NCI-H1417 (cell line): ENCODE measurements around the gene BPIFB2.
"Not testable (repeated sequence)": the region's sequence is repeated elsewhere in the genome, so short reads cannot be mapped to it uniquely, and the experiment has no call there.

Experiments
- DNase-seq, 3 experiments: peaks; one replicate each; lab custom pipeline; 2025; lab: John Stamatoyannopoulos, UW

The BPIFB2 gene

DNA sequence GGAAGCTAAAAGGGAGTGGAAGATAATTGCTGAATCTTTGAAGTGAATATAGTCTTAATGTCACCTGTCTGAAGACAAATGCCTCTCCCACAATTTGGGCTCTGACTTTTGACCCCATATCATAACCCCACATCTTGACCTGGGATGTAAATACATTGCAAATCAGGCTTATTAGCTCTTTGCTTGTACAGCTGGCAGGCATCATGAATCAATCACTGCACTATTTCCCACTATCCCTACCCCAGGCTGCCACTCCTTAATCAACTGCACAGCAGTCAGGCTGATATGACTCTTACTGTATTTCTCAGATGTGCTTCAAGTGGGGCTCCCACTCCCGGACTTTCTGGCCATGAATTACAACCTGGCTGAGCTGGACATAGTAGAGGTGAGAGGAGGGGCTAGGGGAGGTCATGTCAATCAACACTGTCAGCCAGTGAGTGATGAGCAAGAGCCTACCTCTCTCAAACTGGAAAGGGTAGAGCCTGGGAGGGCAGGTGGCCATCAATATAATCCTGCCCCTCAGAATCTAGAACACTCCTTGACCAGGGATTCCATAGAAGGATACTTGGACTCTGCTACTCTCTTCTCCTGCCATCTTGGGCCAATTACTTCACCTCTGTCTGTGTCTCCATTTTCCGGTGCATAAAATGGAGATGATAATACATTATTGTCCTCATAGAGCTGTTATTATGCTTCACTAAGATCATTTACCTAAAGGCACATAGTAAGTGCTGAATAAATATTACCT lies 35.7 kb downstream of the BPIFB2 start:
- no peak for DNase-seq

GRCh38 chr20:33043731-33044181 lies 36.3 kb downstream of the BPIFB2 start:
- DNase-seq, result no peak

DNA sequence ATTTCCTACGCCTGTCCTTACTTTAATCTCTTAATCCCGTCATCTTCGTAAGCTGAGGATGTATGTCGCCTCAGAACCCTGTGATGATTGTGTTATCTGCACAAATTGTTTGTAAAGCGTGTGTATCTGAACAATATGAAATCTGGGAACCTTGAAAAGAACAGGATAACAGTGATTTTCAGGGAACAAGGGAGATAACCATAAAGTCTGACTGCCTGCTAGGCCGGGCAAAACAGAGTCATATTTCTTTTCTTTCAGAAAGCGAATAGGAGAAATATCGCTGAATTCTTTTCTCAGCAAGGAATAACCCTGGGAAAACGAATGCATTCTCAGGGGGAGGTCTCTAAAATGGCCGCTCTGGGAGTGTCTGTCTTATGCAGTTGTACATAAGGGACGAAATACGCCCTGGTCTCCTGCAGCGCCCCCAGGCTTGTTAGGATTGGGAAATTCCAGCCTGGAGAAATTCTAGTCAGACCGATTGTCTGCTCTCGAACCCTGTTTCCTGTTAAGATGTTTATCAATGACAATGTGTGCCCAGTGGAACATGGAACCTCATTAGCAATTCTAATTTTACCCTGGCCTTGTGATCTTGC lies 37.7 kb downstream of the BPIFB2 start:
- DNase-seq, result not testable (repeated sequence)

DNA sequence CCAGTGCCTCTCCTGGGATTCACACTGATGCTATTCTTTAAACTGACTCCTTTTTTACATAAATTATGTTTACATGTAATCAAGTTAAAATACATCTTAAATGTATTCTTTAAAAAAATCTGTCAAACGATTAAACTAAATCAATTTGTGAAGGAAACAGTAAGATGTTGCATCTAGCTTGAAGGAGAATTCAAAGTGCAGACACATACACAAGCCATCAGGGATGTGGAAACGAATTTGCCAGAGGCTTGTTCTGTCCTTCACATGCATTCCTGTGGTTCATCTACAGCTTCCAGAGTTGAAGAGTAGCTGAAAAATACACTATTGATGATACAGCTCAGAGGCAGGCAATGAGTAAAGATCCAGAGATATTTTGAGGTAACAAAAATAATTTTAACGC lies 38.9 kb downstream of the BPIFB2 start:
- no peak for DNase-seq

DNA sequence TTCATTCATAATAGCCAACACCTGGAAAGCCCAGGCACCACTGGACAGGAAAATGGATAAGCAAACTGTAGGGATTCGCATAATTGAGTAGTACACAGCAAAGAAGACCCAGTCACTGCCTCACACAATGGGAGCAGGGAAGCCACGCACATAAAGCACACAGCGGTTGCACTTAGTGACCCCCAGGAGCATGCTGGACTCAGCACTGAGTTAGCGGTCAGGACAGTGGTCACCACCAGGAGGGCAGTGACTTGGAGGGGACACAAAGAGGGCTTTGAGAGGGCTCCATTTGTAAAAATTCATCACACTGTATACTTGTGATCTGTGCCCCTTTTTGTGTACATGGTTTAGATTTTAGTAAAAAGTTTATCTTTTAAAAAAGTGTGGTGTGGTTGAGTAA lies 43.8 kb downstream of the BPIFB2 start:
- no peak for DNase-seq

- no peak for DNase-seq
Observed at GRCh38 chr20:33053291-33054106, 46.0 kb downstream of the BPIFB2 start, which contains the start of gene BPIFB3. BPIFB3 (plus strand) TSS chr20:33053903; CDS start chr20:33055436, 1,533 bp downstream.

- DNase-seq, result no peak
Observed at GRCh38 chr20:33054381-33054780, 46.9 kb downstream of the BPIFB2 start.

DNA sequence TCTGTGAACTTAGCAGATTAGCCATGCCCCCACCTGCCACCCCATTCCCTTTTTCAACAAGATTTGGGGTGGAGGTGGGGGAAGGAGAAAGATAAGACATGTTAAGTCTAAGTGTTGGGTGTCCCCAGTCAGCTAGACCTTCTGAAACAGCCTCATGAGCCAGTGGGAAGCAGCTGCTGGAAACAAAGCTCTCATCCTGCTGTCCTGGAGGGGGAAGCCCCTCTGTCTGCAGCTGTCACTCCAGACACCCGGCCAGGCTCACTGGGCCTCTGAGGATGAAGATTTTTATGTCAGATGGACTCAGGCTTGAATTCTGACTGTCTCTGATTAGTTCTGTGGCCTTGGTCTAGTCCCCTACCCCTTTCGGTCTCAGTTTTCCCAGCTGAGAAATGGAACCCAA lies 47.3 kb downstream of the BPIFB2 start:
- DNase-seq, result no peak

GRCh38 chr20:33059136-33059535 lies 51.6 kb downstream of the BPIFB2 start:
- DNase-seq, result no peak

GRCh38 chr20:33059741-33060390 lies 52.4 kb downstream of the BPIFB2 start:
- DNase-seq, result no peak

GRCh38 chr20:33061658-33062028 lies 54.1 kb downstream of the BPIFB2 start:
- no peak for DNase-seq

GRCh38 chr20:33062105-33062824 lies 54.8 kb downstream of the BPIFB2 start:
- DNase-seq, result no peak

DNA sequence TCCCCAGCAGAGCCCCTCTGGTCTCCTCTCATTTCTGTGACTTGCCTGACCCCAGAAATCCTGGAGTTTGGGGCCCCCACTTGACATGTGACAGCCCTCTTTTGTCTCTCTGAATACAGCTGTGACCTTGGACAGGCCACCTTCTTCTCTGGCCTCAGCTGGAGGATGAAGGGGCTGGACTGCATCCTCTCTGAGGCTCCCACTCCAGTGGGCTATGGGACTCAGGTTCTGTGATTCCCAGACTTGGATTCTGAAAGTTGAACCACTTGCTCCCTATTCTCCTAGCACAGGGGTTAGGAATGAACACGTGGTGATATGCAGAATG lies 55.3 kb downstream of the BPIFB2 start:
- DNase-seq, result no peak

DNA sequence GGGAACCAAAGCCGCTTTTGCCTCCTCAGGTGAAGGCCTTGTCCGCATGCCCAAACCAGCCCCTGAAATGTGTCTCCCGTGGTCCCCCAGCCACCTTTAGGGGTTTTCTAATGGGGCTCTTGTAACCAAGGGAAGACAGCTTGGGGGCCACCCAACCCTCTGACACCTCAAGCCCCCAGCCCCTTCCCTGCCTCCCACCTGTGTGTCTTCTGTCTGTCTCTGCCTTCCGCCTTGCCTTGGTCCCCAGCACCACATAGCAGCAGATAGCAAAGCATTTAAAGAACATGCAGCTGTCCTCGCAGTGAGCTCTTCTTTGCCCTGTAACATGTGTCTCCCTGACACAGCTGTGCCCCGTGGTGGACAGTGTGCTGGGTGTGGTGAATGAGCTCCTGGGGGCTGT lies 55.8 kb downstream of the BPIFB2 start:
- DNase-seq, result no peak

- no peak for DNase-seq
Observed at GRCh38 chr20:33064572-33065287, 57.2 kb downstream of the BPIFB2 start.

DNA sequence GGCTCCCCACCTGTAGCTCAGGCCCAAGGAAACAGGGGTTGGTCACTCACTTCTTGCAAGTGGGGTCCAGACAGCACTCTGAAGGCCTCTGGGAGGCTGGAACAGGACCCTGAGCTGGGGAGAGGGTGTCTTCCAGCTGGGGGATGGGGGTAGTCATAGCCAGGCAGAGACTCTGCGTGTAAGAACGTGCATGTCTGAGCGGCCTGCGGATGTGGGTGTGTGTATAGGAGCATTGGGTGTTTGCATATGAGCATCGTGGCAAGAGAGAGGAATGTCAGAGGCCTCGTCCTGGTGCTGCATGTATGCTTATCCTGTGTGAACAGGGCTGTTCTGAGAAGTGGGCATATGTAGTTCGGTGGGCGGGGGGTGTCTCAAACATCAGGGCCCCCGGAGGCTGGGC lies 58.3 kb downstream of the BPIFB2 start:
- DNase-seq, result no peak

DNA sequence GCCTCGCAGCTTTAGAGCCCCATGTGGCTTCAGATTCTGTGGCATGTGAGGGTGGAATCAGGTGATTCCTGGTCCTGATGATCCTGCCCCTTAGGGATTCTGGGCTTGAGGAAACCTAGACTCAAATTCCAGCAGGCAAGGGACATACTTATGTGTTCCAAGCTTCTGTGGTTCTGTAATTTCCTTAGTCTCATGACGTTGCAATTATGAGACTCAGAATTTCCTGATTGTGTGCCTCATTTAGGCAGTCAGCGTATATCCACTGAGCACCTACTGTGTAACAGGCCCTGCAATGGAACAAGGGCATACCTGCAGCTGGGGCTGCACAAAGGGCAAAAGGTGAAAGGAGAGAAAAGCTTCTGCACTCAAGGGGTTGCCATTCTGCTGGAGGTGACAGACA lies 60.3 kb downstream of the BPIFB2 start:
- DNase-seq, result no peak

GRCh38 chr20:33068251-33068939 lies 60.9 kb downstream of the BPIFB2 start:
- DNase-seq, result no peak

DNA sequence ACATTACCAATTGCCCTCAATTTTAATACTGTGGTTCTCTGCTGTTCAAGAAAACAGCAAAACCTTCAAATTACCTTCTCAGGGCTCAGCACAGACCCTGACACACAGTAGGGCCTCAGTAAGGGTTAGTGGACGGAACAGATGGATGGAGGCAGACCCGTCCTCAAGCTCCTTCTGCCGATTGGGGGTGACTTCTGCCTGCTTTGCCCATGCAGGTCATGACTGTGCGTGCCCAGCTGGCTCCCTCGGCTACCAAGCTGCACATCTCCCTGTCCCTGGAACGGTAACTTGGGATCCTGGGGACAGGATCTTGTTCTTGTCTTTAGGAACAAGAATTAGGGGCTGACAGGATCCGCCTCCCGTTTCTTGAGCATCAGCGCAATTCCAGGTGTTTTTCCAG lies 62.2 kb downstream of the BPIFB2 start:
- no peak for DNase-seq
